ENCODE measurements around the gene C12orf60.

DNA sequence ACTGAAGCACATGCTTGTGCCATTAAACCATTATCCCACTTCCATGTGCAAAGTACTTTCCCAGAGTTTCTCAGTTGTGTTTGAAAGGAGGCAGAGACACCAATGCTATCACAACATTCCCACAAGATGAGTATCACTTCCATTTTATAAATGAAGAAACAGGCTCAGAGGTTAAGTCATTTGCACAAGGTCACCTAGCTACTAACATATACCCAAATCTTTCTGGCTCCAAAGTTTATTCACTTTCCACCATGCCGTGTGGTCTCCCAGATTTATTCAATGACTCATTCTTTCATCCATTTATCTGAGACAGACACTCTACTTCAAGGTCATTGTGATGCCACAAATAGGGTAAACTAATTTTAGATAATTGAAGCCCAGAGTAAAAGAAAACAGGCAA lies 30.5 kb downstream of the C12orf60 start:
- TF ChIP-seq CTCF (IDR thresholded peaks at IDR 0.05; ENCODE audit: low read depth, low read length, poor library complexity, severe bottlenecking) (no peak), EZH2phosphoT487 (IDR thresholded peaks at IDR 0.05; ENCODE audit: borderline replicate concordance, low read length) (no peak)
